Measurements from ENCODE around the gene RPS28. TPM values are rescaled to one million over a fixed set of nuclear protein-coding genes. Genes with fewer than 3 reads are reported as not detected.
"Not testable (repeated sequence)": the region's sequence is repeated elsewhere in the genome, so short reads cannot be mapped to it uniquely, and the experiment has no call there.

RPS28 gene
- total RNA-seq, 1 donor from 2014 or later = 1,239 TPM

DNA sequence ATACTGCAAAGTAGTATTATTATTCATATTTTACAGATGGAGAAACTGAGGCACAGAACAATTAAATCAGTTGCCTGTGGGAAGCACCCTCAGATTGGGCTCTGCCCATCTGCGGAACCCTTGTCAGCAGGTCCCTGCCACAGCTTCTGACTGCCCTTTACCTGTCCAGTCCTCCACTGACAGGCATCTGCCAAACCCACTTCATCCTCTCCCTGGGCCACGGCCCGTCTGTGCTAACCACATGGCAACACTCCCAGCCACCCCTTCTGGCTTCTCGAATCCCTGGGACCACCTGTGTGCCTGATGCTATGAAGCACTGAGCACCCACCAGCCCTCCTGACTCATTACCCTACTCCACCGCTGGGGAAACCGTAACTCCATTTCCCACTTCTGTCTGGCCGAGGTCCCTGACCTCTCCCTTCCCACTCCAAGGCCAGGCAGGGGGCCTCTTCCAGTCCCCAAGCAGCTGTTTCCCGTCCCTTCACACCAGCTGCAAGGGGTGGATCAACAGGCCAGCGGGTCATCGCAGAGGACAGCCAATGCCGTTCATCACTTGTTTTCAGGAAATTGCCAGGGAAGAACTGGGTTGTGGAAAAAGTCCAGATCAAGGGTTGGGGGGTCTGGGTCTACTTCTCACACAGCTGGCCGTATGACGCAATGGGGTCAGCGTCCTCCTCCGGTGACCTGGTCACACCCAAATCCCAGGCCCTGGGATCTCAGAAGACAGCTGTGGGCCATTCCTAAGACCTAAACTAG lies 19.2 kb downstream of the RPS28 start:
- DNase-seq (ENCODE audit: low spot score) = no peak

DNA sequence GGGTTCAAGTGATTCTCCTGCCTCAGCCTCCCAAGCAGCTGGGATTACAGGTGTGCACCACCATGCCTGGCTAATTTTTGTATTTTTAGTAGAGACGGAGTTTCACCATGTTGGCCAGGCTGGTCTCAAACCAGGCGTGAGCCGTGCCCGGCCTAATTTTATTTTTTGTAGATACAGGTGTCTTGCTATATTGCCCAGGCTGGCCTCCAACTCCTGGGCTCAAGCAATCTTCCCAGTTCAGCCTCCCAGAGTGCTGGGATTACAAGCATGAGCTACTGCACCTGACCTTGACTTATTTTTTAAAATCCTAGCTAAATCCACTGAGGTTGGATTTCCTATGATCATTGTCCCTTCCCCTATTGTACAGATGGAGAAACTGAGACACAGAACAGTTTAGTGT lies 20.2 kb downstream of the RPS28 start:
- not testable (repeated sequence) for DNase-seq (ENCODE audit: low spot score)

DNA sequence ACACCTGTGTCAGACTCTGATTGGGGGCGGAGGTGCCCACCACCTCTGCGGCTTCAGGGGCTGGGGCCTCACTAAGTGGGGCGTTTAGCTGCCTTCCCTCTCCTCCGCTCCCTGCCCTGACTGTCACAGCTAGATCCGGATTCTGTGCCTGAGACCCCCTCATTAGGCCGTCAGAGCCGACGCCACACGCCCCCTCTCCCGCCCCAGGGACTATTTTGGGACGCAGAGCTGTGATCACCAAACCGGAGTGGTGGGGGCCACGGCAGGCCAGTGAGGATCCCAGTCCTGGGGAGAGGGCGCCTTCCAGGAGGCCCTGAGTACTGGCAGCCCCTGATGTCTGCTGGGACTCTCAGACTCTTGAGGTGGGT lies 21.0 kb downstream of the RPS28 start:
- no peak for DNase-seq (ENCODE audit: low spot score)

DNA sequence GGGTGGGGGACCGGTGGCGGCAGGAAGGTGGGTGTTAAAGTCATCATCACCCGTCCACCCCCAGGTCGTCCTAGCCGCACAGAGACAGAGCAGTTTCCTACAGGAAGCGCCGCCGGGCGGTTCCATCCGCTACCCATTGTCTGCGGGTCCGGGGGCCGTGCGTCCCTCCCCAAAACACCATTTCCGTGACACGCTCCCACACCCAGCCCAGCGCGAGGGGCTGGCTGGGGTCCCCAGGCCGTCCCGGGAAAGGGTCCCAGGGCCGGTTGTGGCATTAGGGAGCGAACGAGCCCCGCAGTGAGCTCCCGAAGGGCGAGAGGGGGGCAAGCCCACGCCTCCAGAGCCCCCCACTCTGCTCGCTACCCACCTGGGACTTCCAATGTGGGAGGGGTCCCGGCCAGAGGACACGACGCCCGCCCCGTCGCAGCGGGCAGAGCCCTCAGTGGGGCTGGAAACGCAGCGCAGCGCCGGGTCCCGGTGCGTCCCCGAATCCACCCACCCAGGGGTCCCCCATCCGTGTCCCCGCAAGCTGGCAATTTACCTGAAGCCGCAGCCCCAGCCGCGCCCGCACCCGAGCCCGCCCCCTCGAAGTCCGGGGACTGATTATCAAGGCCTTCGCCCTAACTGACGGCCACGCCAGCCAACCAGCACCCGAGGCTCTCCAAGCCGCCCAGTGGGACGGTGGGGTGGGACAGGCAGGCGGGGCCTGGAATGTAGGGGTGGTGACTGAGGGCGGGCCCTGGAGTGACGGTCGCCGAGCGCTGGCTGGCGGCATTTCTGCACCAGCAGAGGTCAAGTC lies 21.6 kb downstream of the RPS28 start, which contains the start of gene KANK3:
Gene KANK3 (minus strand): TSS at position 579 of the 799 bp plus-strand sequence. CDS start 5,434 bp downstream, outside the sequence.
- DNase-seq (ENCODE audit: low spot score) = peak; percentile 98

DNA sequence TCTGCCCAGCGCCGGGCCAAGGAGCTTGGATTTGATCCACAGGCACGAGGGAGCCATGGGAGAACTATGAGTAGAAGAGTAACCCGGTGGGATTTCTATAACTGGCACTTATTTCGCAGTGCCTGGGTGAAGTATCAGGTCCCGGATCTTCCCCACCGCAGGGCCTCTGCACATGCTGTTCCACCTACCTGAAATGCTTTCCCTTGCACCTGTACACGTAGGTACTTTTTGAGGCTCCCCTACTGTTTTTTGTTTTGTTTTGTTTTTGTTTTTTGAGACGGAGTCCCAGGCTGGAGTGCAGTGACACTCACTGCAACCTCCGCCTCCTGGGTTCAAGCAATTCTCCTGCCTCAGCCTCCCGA lies 22.2 kb downstream of the RPS28 start:
- DNase-seq (ENCODE audit: low spot score) = no peak

DNA sequence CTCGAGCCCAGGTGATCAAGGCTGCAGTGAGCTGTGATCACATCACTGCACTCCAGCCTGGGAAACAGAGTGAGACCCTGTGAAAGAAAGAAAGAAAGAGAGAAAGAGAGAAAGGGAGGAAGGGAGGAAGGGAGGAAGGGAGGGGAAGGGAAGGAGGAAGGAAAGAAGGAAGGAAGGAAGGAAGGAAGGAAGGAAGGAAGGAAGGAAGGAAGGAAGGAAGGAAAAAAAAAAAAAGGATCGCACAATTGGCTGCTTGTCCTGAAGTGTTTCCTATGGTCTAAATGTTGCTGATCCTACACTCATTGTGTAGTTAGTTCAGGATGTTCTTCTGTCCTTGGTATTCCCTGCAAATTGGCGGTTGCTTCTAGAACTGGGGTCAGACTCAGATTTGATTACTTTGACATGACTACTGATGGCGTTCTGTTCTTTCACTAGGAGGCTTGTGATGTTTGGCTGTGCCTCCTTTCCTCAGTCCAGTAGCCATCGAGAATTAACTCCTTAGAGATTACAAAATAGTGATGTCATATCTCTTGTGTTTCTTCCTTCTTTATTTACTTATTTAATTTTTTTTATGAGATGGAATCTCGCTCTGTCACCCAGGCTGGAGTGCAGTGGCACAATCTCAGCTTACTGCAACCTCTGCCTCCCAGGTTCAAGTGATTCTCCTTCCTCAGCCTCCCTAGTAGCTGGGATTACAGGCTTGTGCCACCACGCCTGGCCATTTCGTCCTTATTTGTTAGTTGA lies 28.5 kb downstream of the RPS28 start:
- not testable (repeated sequence) for DNase-seq (ENCODE audit: low spot score)

DNA sequence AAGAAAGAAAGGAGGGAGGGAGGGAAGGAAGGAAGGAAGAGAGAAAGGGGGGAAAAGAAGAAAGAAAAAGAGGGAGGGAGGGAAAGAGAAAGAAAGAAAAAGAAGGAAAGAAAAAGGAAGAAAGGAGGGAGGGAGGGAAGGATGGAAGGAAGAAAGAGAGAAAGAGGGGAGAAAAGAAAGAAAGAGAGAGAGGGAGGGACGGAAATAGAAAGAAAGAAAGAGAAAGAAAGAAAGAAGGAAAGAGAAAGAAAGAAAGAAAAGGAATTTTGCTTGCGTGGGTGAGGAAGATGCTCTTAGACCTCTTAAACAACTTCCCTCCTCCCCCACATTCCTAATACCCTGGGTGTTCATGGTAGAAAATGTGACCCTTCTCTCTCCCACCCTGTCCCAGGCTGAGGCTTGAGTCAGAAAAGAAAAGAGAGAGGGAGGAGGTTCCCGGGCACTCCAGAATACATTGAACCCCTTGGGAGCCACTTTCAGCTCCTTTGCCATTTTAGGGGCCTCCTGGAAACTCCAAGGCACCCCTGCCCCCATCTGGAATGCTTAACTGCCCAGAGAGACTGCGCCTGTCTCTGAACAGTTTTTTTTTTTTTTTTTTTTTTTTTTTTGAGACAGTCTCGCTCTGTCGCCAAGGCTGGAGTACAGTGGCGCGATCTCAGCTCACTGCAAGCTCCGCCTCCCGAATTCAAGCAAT lies 31.0 kb downstream of the RPS28 start:
- no peak for DNase-seq (ENCODE audit: low spot score)

DNA sequence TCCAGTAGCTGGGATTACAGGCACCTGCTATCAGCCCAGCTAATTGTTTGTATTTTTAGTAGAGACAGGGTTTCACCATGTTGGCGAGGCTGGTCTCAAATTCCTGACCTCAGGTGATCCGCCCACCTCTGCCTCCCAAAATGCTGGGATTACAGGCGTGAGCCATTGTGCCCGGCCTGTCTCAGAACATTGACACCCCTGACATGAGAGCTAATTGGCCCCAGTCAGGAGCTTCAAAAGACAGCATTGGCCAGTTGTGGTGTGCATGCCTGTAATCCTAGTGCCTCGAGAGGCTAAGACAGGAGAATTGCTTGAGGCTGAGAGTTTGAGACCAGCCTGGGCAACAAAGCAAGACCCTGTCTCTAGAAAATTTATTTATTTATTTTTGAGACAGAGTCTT lies 31.5 kb downstream of the RPS28 start:
- DNase-seq (ENCODE audit: low spot score) = not testable (repeated sequence)

DNA sequence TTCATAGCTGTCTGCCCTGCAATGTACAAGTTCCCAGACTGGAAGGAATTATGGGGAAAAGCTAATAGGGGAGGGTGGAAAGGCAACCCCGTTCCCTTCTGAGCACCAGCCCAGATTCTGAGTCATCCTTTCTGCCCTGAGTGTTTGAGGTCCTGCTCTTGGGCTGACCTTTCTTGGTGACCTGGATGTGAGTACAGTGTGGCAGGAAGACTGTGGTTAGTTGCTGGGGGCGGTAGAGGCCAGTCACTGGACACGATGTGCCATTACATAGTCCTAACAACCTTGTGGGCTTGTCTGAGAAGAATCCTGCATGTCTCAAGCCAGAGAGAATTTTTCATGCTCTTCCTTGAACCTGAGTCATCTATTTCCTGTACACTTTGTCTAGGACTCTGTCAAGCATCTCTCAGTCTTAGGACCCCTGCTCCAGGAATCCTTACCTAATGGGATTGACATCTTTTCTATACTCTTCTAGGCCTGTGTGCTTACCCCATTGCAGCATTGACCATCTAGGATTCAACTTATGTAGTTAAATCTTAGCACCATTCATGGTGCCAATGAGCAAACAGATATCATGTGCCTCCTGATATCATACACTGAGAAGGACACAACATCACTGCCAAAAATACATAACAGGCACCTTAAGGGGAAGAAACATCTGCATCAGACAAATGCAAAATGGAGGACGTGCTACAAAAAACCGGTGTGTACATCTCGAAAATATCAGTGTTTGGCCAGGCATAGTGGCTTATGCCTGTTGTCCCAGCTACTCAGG lies 34.5 kb downstream of the RPS28 start:
- DNase-seq (ENCODE audit: low spot score) = no peak

DNA sequence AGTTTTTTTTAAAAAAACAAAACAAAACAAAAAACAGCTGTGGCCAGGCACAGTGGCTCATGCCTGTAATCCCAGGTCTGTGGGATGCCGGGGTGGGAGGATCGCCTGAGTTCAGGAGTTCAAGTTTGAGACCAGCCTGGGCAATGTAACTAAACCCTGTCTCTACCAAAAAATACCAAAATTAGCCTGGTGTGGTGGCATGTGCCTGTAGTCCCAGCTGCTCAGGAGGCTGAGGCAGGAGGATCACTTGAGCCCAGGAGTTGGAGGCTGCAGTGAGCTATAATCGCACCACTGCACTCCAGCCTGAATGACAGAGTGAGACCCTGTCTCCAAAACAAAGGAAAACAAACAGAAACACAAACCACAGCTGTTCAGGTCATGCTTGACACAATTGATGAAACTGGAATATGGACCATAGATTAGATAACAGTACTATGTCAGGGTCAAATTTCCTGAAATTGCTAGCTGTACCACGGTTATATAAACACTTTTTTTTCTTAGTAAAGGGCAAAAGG lies 35.8 kb downstream of the RPS28 start:
- no peak for DNase-seq (ENCODE audit: low spot score)

DNA sequence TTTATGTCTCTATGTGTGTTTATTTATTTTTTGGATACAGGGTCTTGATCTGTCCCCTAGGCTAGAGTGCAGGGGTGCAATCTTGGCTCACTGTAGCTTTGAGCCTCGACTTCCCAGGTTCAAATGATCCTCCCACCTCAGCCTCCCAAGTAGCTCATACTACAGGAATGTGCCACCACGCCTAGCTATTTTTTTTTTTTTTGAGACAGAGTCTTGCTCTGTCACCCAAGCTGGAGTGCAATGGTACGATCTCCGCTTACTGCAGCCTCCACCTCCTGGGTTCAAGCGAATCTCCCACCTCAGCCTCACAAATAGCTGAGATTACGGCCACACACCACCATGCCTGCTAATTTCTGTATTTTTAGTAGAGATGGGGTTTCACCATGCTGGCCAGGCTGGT lies 37.7 kb downstream of the RPS28 start:
- DNase-seq (ENCODE audit: low spot score) = no peak

DNA sequence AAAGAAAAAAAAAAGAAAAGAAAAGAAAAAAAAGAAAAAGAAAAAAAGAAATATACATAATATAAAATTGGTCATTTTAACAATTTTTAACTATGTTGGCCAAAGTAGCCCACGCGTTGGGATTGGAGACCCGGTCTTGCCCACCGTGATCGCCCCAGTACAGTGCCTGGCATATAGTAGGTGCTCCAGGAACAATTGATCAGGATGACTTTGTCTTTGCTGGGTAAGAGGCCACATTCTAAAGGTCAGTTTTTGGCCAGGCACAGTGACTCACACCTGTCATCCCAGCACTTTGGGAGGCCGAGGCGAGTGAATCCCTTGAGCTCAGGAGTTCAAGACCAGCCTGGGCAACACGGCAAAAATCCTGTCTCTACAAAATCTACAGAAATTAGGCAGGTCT lies 38.9 kb downstream of the RPS28 start:
- no peak for DNase-seq (ENCODE audit: low spot score)

DNA sequence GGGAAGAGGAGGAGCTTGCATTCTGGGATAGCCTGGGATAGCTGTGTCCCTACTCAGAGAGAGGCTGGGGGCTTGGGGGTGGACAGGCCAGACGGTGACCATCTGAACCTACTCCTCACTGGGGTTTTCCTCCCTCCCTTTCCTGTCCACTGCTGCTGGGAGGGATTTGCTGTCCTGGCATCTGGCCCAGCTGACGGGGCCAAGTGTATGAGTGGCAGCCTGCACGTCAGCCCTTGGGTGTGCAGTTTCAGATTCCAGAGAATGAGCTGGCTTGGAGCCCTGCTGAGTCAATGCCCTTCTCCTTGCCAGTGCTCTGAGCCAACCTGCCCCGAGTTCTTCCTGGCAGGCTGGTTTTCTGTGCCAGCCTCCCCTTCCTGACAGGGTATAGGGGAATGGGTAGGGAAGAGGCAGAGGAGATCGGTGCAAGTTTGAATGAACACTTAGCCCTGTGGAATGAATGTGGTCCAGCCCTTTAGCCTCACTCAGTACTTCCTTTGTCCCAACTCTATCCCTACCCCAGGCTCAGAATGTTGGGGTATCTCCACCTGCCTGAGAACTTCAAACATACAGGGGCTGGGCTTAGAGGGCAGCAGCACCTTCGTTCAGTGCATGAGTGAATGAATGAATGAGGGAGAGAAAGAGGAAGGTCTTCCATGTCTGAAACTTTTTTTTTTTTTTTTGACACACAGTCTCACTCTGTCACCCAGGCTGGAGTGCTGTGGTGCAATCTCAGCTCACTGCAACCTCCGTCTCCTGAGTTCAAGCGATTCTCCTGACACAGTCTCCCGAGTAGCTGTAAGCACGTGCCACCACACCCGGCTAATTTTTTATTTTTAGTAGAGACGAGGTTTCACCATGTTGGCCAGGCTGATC lies 40.9 kb downstream of the RPS28 start:
- DNase-seq (ENCODE audit: low spot score) = peak; percentile 97

DNA sequence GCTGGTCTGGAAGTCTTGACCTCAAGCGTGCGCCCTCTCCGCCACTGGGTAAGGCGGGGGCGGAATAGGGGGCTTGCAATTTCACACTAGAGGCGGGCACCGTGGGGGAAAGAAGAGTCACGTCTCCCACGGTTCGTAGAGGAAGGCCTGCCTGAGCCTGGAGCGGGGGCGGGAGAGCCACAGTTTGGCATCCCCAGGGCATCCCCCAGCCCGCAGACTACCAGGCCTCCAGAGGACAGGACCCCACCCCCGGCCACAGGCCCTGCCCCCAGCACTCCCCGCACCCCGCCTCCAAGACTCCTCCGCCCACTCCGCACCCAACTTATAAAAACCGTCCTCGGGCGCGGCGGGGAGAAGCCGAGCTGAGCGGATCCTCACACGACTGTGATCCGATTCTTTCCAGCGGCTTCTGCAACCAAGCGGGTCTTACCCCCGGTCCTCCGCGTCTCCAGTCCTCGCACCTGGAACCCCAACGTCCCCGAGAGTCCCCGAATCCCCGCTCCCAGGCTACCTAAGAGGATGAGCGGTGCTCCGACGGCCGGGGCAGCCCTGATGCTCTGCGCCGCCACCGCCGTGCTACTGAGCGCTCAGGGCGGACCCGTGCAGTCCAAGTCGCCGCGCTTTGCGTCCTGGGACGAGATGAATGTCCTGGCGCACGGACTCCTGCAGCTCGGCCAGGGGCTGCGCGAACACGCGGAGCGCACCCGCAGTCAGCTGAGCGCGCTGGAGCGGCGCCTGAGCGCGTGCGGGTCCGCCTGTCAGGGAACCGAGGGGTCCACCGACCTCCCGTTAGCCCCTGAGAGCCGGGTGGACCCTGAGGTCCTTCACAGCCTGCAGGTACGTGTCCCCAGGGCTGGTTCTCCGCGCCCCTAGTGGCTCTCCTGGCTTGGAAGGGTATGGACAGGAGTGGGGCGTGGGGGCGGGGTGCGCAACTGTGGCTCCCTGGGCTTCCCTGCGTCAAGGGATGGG lies 42.8 kb downstream of the RPS28 start, which contains the start of gene ANGPTL4:
Gene ANGPTL4 (plus strand): TSS at position 353 of the 969 bp plus-strand sequence. CDS start 167 bp downstream, at position 520.
- peak; percentile 94 for DNase-seq (ENCODE audit: low spot score)

DNA sequence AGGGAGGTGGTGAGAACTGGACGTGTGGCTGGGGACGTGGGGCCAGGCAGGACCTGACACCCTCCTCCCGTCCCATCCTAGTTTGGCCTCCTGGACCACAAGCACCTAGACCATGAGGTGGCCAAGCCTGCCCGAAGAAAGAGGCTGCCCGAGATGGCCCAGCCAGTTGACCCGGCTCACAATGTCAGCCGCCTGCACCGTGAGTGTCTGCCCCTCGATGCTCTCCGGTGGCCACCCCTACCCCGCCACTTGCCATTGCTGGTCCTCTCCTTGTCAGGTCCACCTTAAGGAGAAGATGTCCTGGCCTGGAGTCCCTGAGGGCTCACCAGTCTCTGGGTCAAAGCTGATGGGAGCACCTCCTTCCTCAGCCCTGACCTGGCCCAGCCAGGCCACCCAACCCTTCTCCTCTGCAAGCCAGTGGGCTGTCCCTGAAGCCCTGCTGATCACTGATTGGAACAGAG lies 44.9 kb downstream of the RPS28 start:
- DNase-seq (ENCODE audit: low spot score) = no peak

DNA sequence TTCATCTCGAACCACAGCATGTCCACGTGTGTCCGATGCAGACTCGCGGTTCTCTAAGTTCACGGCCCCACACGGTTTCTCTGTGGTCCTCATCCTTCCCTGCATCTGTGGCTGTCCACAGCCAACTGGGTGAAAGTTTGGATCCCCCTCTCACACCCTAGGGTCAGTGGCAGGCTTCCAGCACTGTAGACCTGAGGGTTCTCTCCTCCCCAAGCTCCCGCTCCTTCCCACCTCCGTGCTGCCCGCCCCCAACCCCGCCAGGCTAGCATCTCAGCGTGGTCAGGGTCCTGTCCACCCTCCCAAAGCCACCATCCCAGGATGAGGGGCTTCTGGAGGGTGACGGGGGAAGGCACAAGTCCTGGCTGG lies 45.6 kb downstream of the RPS28 start:
- DNase-seq (ENCODE audit: low spot score) = no peak

DNA sequence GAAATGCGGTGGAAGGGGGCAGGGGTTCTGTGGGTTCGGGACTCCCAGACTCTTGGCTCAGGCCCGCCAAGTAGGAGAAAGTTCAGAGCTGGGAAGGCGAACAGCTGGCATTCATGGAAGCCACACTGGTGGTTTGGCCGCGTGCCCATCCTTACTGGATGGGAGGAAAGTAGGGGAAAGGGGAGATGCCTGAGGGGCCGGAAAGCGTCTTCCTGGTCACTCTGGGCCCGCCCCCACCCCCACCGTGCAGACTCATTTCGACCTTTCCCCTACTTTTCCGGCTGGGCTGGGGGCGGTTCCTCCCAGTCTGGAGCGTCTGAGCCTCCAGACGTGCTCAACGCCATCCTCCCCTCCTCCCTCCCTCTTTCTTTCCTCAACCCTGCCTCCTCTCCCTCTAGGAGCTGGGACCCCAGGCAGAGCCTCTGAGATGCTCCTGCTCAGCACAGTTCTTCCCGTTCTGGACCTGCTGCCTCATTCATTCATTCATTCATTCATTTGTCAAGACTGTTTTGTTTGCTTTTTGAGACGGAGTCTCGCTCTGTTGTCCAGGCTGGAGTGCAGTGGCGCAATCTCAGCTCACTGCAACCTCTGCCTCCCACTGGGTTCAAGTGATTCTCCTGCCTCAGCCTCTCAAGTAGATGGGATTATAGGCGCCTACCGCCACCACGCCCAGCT lies 46.2 kb downstream of the RPS28 start:
- peak; percentile 94 for DNase-seq (ENCODE audit: low spot score)

All from mesenteric fat pad (tissue), 1 donor.